SK-MEL-5 (cell line): ENCODE results near the gene TEX50. TPM values are rescaled to one million over a fixed set of nuclear protein-coding genes. Genes with fewer than 3 reads are reported as not detected.
"Not testable (repeated sequence)": the region's sequence is repeated elsewhere in the genome, so short reads cannot be mapped to it uniquely, and the experiment has no call there.

ENCODE experiments used
- DNase-seq: peaks from one replicate; pipeline ENCODE4 v3.0.0-alpha.2; 2016; ENCODE audit warnings: low read depth, low spot score
- in situ Hi-C: cut with HindIII; loops from 2 replicates; pipeline ENCODE4 v1.10.0; 2016; ENCODE audit warnings: low sequenced_read_pairs, high pct_unique_total_duplicates, low pct_unique_long_range_greater_than_20kb
- polyA plus RNA-seq, 2 experiments: library from polyadenylated mRNA; depleted of rRNA; stranded (reverse); fragments of >200 nt; gene quantifications; 2 replicates each; pipeline ENCODE4 v1.2.3, GENCODE V29; 2015
- total RNA-seq: library from RNA; depleted of rRNA; stranded (reverse); fragments of >200 nt; shearing (Covaris generic); gene quantifications from 2 replicates; pipeline ENCODE4 v1.2.3, GENCODE V29; 2014; rRNA removed

Gene TEX50
- not detected in 2 replicates for total RNA-seq
- not detected in 2 replicates for polyA plus RNA-seq (2015; cell fraction: cytosol; rRNA removed)
- not detected in 2 replicates for polyA plus RNA-seq (2015; cell fraction: nucleus; rRNA removed)

GRCh38 chr1:173635116-173635515, at the start of gene TEX50:
Gene TEX50, plus strand, starts transcription at chr1:173635338. Its CDS starts 184 bp downstream, at chr1:173635522.
- in situ Hi-C loops: no loop called here
- peak; percentile 41 for DNase-seq

- DNase-seq: no peak
- in situ Hi-C loops: no loop called here
Observed at GRCh38 chr1:173590557-173590956, 44.6 kb upstream of the TEX50 start.

GRCh38 chr1:173591138-173591537, 44.0 kb upstream of the TEX50 start:
- in situ Hi-C loops, DNase-seq: not testable (repeated sequence)

- no peak for DNase-seq
- in situ Hi-C loops: no loop called here
Observed at GRCh38 chr1:173596097-173596825, 38.9 kb upstream of the TEX50 start.

GRCh38 chr1:173601588-173601987, 33.5 kb upstream of the TEX50 start:
- in situ Hi-C loops: no loop called here

GRCh38 chr1:173603056-173603591, 32.0 kb upstream of the TEX50 start, which contains the start of gene SLC9C2:
Gene SLC9C2, minus strand, starts transcription at chr1:173603072. Its CDS starts 1,296 bp downstream, at chr1:173601776.
- no peak for DNase-seq
- in situ Hi-C loops: no loop called here

More at GRCh38 chr1:173601588-173601987, 33.5 kb upstream of the TEX50 start:
- no peak for DNase-seq

- no peak for DNase-seq
- in situ Hi-C loops: no loop called here
Observed at GRCh38 chr1:173608503-173609216, 26.5 kb upstream of the TEX50 start.

- DNase-seq, in situ Hi-C loops: not testable (repeated sequence)
Observed at GRCh38 chr1:173613086-173613485, 22.1 kb upstream of the TEX50 start.

- DNase-seq: no peak
- in situ Hi-C loops: no loop called here
Observed at GRCh38 chr1:173616859-173617258, 18.3 kb upstream of the TEX50 start.

GRCh38 chr1:173627269-173627668, 7.9 kb upstream of the TEX50 start:
- no peak for DNase-seq
- in situ Hi-C loops: no loop called here

GRCh38 chr1:173628888-173629287, 6.2 kb upstream of the TEX50 start:
- no peak for DNase-seq
- in situ Hi-C loops: no loop called here

- in situ Hi-C loops, DNase-seq: not testable (repeated sequence)
Observed at GRCh38 chr1:173637236-173638042, 2.3 kb downstream of the TEX50 start.

GRCh38 chr1:173638043-173639021, 3.2 kb downstream of the TEX50 start:
- in situ Hi-C loops: no loop called here
- no peak for DNase-seq

GRCh38 chr1:173639102-173639501, 4.0 kb downstream of the TEX50 start:
- DNase-seq: peak; percentile 91
- in situ Hi-C loops: no loop called here

GRCh38 chr1:173642450-173643139, 7.5 kb downstream of the TEX50 start:
- DNase-seq, in situ Hi-C loops: not testable (repeated sequence)

- in situ Hi-C loops: no loop called here
- DNase-seq: no peak
Observed at GRCh38 chr1:173646656-173647055, 11.5 kb downstream of the TEX50 start.
